GM23248 (cell line): ENCODE measurements around the gene MMS19.

Experiments
- EZH2 ChIP-seq: fragments of 200-600 bp; sonication (generic); IDR thresholded peaks from 2 replicates; pipeline ENCODE4 v1.6.1; 2018; ENCODE audit warnings: antibody characterized with exemption, mild to moderate bottlenecking; ENCODE audit not compliant: insufficient read depth, poor library complexity, severe bottlenecking
- EZH2phosphoT487 ChIP-seq: fragments of 200-600 bp; sonication (generic); IDR thresholded peaks from 2 replicates; pipeline ENCODE4 v1.6.1; 2018; ENCODE audit warnings: antibody characterized with exemption, moderate library complexity, mild to moderate bottlenecking, low read depth; ENCODE audit not compliant: insufficient read depth

DNA sequence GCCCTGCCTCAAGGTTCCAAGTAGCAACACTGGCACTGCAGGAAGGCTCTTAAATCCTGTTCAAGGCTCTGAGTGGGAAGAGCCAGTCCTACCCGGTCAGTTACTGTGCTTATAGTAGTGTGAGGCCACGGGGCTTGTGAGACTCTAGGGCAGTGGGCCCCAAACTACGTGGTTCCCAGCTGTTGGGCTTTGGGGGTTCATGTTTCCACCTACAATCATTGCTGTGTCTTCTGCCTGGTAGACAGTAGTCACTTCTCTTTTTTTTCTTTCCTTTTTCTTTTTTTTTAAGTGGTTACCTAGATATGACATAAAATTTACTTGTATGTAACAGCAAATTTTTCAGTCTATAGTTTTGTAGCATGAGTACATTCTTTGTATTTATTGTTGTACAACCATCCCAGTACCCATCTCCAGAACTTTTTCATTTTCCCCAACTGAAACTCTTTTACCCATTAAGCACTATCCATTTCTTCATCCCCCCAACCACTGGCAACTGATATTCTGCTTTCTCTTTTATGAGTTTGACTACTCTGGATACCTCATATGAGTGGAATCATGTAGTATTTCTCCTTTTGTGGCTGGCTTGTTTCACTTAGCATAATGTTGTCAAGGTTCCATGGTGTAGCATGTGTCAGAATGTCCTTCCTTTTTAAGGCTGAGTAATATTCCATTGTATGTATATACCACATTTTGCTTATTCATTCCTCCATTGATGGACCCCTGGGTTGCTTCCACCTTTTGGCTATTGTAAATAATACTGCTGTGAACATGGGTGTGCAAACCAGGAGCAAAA, 8.2 kb upstream of the MMS19 start:
- TF ChIP-seq EZH2phosphoT487 (no peak), EZH2 (no peak)
